ENCODE results near the gene PIK3CA.

GRCh38 chr3:179149406-179149867 is 1.3 kb downstream of the PIK3CA start:
- TF ChIP-seq, protein P1, sequence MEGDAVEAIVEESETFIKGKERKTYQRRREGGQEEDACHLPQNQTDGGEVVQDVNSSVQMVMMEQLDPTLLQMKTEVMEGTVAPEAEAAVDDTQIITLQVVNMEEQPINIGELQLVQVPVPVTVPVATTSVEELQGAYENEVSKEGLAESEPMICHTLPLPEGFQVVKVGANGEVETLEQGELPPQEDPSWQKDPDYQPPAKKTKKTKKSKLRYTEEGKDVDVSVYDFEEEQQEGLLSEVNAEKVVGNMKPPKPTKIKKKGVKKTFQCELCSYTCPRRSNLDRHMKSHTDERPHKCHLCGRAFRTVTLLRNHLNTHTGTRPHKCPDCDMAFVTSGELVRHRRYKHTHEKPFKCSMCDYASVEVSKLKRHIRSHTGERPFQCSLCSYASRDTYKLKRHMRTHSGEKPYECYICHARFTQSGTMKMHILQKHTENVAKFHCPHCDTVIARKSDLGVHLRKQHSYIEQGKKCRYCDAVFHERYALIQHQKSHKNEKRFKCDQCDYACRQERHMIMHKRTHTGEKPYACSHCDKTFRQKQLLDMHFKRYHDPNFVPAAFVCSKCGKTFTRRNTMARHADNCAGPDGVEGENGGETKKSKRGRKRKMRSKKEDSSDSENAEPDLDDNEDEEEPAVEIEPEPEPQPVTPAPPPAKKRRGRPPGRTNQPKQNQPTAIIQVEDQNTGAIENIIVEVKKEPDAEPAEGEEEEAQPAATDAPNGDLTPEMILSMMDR (IDR thresholded peaks at IDR 0.05) = no peak
- TF ChIP-seq POLR2A (IDR thresholded peaks at IDR 0.05) = no peak

Data from esophagus squamous epithelium (tissue), 4 donors.